ENCODE data around the gene TTI1. TPM values are rescaled to one million over a fixed set of nuclear protein-coding genes. Genes with fewer than 3 reads are reported as not detected.

TTI1 gene
- total RNA-seq, 1 donor from 2014 or later = 22.4 TPM

DNA sequence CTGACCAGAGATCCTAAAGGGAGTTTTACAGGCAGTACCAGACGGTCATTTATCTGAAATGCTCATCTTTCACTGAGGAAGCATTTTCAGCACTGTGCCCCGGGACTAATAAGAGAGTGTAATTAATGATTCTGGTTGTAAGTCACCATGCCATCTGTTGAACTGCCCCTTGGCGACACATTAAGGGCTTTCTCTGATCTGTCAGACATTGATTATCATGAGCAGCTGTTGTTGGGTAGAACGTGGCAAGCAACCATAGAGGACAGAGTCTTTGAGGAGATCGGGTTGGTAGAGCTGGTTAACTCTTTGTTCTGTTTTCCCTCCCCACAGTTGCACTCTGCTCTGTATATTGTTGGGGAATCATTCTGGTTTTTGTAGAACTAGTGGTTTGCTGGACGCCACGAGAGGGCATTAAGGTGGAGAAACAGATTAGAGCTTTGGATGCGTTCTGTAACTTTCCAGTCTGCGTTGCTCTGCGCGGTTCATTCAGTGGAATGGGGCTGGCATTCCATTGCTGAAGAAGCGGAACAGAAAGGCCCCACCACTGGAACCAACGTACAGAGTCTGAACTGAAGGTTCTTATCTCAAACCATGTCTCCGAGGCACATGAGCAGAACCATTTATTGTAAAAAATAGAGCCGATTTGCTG lies 34.6 kb upstream of the TTI1 start:
- peak overlapping the region; percentile 57 to 65 (median 62) for H3K9ac ChIP-seq (ENCODE audit: low read depth in 1 of 3, low read length in 3 of 3)
- H3K27me3 ChIP-seq (ENCODE audit: control insufficient read depth in 3 of 3, insufficient read depth in 3 of 3, low read length in 3 of 3) = no peaks in the 10 kb centered on the region
- H3K4me3 ChIP-seq (ENCODE audit: low read length in 3 of 3) = peak overlapping the region; percentile 10 to 44 (median 41)
- H3K9me3 ChIP-seq (ENCODE audit: control insufficient read depth in 3 of 3, low read length in 3 of 3) = no peaks in the 10 kb centered on the region
- peaks cover 19 to 40% (median 26%) of the 10 kb centered on the region in 3 donors for H3K36me3 ChIP-seq (ENCODE audit: control insufficient read depth in 3 of 3, insufficient read depth in 3 of 3, low read length in 3 of 3)
- peak overlapping the region; percentile 94 for H3K27ac ChIP-seq (ENCODE audit: low read depth, low read length)
- peaks cover 10 to 19% (median 17%) of the 10 kb centered on the region in 3 donors for H3K4me1 ChIP-seq (ENCODE audit: control insufficient read depth in 3 of 3, insufficient read depth in 3 of 3, low read length in 3 of 3)

- no peaks in the 10 kb centered on the region for H3K27me3 ChIP-seq (ENCODE audit: control insufficient read depth in 3 of 3, insufficient read depth in 3 of 3, low read length in 3 of 3)
- peaks cover 10 to 16% (median 14%) of the 10 kb centered on the region in 3 donors for H3K4me1 ChIP-seq (ENCODE audit: control insufficient read depth in 3 of 3, insufficient read depth in 3 of 3, low read length in 3 of 3)
- H3K9ac ChIP-seq (ENCODE audit: low read depth in 1 of 3, low read length in 3 of 3) = peak overlapping the region; percentile 57 to 65 (median 62)
- peak overlapping the region in 2 of 3 donors; percentile 41 to 44 for H3K4me3 ChIP-seq (ENCODE audit: low read length in 3 of 3)
- H3K27ac ChIP-seq (ENCODE audit: low read depth, low read length) = peak overlapping the region; percentile 94
- peaks cover 23 to 46% (median 30%) of the 10 kb centered on the region in 3 donors for H3K36me3 ChIP-seq (ENCODE audit: control insufficient read depth in 3 of 3, insufficient read depth in 3 of 3, low read length in 3 of 3)
- H3K9me3 ChIP-seq (ENCODE audit: control insufficient read depth in 3 of 3, low read length in 3 of 3) = no peaks in the 10 kb centered on the region
These were observed 33.9 kb upstream of the TTI1 start for GRCh38 chr20:38066969-38067716.

- no peaks in the 10 kb centered on the region for H3K27me3 ChIP-seq (ENCODE audit: control insufficient read depth in 3 of 3, insufficient read depth in 3 of 3, low read length in 3 of 3)
- peaks cover 10 to 16% (median 14%) of the 10 kb centered on the region in 3 donors for H3K4me1 ChIP-seq (ENCODE audit: control insufficient read depth in 3 of 3, insufficient read depth in 3 of 3, low read length in 3 of 3)
- no peak overlapping the region for H3K4me3 ChIP-seq (ENCODE audit: low read length in 3 of 3)
- H3K36me3 ChIP-seq (ENCODE audit: control insufficient read depth in 3 of 3, insufficient read depth in 3 of 3, low read length in 3 of 3) = peaks cover 24 to 45% (median 34%) of the 10 kb centered on the region in 3 donors
- no peak overlapping the region for H3K9ac ChIP-seq (ENCODE audit: low read depth in 1 of 3, low read length in 3 of 3)
- H3K9me3 ChIP-seq (ENCODE audit: control insufficient read depth in 3 of 3, low read length in 3 of 3) = no peaks in the 10 kb centered on the region
- H3K27ac ChIP-seq (ENCODE audit: low read depth, low read length) = peak overlapping the region; percentile 94
These were observed 32.6 kb upstream of the TTI1 start for GRCh38 chr20:38065764-38066375.

DNA sequence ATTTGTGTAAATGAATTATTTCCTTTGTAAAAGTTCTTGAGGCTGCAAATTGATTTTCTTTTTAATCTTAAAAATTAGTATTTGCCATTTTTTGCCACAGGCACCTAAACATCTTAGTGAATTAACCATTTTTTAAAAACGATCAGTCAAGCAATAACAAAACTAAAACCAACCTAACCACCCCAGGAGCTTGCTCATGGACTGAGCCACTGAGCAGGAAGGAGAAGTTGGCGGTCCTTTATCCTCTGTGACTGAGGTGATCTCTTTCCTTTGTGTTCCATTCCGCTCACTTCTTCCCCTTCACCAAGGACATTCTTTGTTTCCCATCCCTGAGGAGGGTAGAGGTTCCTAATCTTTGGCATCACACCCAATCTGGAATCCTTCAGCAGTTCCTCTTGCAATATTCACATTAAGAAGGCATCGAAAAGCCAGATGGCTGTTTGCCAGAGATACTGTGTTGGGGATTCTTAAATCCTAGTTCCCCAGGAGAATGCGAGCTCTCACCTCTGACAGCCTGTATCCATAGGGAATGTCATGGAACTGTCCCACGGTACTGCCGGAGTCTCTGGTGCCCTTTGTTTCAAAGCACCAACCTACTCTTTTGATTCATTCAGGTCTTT lies 30.8 kb upstream of the TTI1 start:
- no peak overlapping the region for H3K27ac ChIP-seq (ENCODE audit: low read depth, low read length)
- H3K9ac ChIP-seq (ENCODE audit: low read depth in 1 of 3, low read length in 3 of 3) = no peak overlapping the region
- peaks cover 20 to 51% (median 33%) of the 10 kb centered on the region in 3 donors for H3K36me3 ChIP-seq (ENCODE audit: control insufficient read depth in 3 of 3, insufficient read depth in 3 of 3, low read length in 3 of 3)
- H3K4me3 ChIP-seq (ENCODE audit: low read length in 3 of 3) = no peak overlapping the region
- H3K27me3 ChIP-seq (ENCODE audit: control insufficient read depth in 3 of 3, insufficient read depth in 3 of 3, low read length in 3 of 3) = no peaks in the 10 kb centered on the region
- H3K4me1 ChIP-seq (ENCODE audit: control insufficient read depth in 3 of 3, insufficient read depth in 3 of 3, low read length in 3 of 3) = peaks cover 10 to 16% (median 14%) of the 10 kb centered on the region in 3 donors
- no peaks in the 10 kb centered on the region for H3K9me3 ChIP-seq (ENCODE audit: control insufficient read depth in 3 of 3, low read length in 3 of 3)

DNA sequence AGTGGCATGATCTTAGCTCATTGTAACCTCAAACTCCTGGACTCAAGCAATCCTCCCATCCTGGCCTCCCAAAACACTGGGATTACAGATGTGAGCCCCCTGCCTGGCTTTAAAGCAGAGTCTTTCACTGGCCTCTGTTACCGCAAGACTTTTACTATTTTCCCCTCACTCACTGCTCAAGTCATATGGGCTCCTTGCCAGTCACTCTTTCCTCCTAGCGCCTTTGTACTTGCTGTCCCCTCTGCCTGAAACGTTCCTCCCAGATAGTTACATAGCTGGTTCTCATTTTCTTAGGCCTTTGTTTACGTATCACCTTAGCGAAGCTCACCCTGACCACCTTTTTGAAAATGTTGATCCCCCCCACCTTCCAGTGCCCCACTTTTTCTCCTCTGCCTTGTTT lies 29.6 kb upstream of the TTI1 start:
- H3K9me3 ChIP-seq (ENCODE audit: control insufficient read depth in 3 of 3, low read length in 3 of 3) = no peaks in the 10 kb centered on the region
- H3K27ac ChIP-seq (ENCODE audit: low read depth, low read length) = no peak overlapping the region
- H3K4me1 ChIP-seq (ENCODE audit: control insufficient read depth in 3 of 3, insufficient read depth in 3 of 3, low read length in 3 of 3) = peaks cover 10 to 12% (median 12%) of the 10 kb centered on the region in 3 donors
- H3K27me3 ChIP-seq (ENCODE audit: control insufficient read depth in 3 of 3, insufficient read depth in 3 of 3, low read length in 3 of 3) = no peaks in the 10 kb centered on the region
- H3K36me3 ChIP-seq (ENCODE audit: control insufficient read depth in 3 of 3, insufficient read depth in 3 of 3, low read length in 3 of 3) = peaks cover 25 to 51% (median 40%) of the 10 kb centered on the region in 3 donors
- no peak overlapping the region for H3K4me3 ChIP-seq (ENCODE audit: low read length in 3 of 3)
- no peak overlapping the region for H3K9ac ChIP-seq (ENCODE audit: low read depth in 1 of 3, low read length in 3 of 3)

DNA sequence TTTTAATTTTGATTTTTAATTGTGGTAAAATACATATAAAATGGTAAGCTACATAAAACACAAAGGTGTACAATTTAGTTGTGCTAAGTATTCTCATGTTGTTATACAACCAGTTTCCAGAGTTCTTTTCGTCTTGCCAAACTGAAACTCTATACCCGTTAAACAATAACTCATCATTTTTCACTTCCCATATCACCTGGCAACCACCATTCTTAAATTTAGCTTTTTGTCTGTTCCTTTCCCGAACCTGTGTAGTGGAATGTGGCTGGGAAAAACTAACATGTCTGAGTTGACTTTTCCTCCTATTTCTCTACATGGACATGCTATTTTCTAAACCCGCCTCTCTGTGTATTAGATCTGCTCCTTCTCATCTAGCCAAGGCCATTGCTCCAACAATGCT lies 27.9 kb upstream of the TTI1 start:
- Histone ChIP-seq H3K27me3 (ENCODE audit: control insufficient read depth in 3 of 3, insufficient read depth in 3 of 3, low read length in 3 of 3) (no peaks in the 10 kb centered on the region), H3K27ac (ENCODE audit: low read depth, low read length) (no peak overlapping the region), H3K9ac (ENCODE audit: low read depth in 1 of 3, low read length in 3 of 3) (no peak overlapping the region), H3K4me1 (ENCODE audit: control insufficient read depth in 3 of 3, insufficient read depth in 3 of 3, low read length in 3 of 3) (peaks cover 0 to 10% (median 2%) of the 10 kb centered on the region in 3 donors), H3K9me3 (ENCODE audit: control insufficient read depth in 3 of 3, low read length in 3 of 3) (no peaks in the 10 kb centered on the region), H3K36me3 (ENCODE audit: control insufficient read depth in 3 of 3, insufficient read depth in 3 of 3, low read length in 3 of 3) (peaks cover 26 to 54% (median 40%) of the 10 kb centered on the region in 3 donors), H3K4me3 (ENCODE audit: low read length in 3 of 3) (no peak overlapping the region)

DNA sequence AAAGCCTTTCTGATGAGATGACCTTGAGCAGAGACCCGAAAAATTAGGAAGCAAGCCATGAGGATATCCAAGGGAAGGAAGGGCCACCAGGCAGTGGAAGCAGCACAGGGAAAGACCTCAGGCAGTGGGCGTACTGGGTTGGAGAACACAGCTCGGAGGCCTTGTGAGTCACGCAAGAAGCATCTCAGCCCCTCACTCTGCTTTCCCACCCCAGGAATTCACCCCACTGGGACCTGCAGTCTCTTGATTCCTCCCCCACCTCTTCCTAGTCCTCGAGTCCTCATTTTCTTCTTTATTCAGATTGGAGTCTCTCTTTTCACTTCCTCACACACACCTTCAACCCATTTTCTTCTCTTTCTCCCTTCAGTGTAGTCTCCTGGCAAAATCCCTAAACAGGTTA lies 27.3 kb upstream of the TTI1 start:
- peaks cover 26 to 52% (median 37%) of the 10 kb centered on the region in 3 donors for H3K36me3 ChIP-seq (ENCODE audit: control insufficient read depth in 3 of 3, insufficient read depth in 3 of 3, low read length in 3 of 3)
- no peak overlapping the region for H3K27ac ChIP-seq (ENCODE audit: low read depth, low read length)
- H3K9ac ChIP-seq (ENCODE audit: low read depth in 1 of 3, low read length in 3 of 3) = no peak overlapping the region

GRCh38 chr20:38059832-38060231 lies 26.6 kb upstream of the TTI1 start:
- Histone ChIP-seq H3K9ac (ENCODE audit: low read depth in 1 of 3, low read length in 3 of 3) (no peak overlapping the region), H3K4me3 (ENCODE audit: low read length in 3 of 3) (no peak overlapping the region), H3K27ac (ENCODE audit: low read depth, low read length) (no peak overlapping the region), H3K4me1 (ENCODE audit: control insufficient read depth in 3 of 3, insufficient read depth in 3 of 3, low read length in 3 of 3) (peaks cover 0 to 2% (median 0%) of the 10 kb centered on the region in 3 donors), H3K9me3 (ENCODE audit: control insufficient read depth in 3 of 3, low read length in 3 of 3) (no peaks in the 10 kb centered on the region), H3K27me3 (ENCODE audit: control insufficient read depth in 3 of 3, insufficient read depth in 3 of 3, low read length in 3 of 3) (no peaks in the 10 kb centered on the region), H3K36me3 (ENCODE audit: control insufficient read depth in 3 of 3, insufficient read depth in 3 of 3, low read length in 3 of 3) (peaks cover 26 to 49% (median 37%) of the 10 kb centered on the region in 3 donors)

More for the DNA sequence above, 27.3 kb upstream of the TTI1 start:
- H3K9me3 ChIP-seq (ENCODE audit: control insufficient read depth in 3 of 3, low read length in 3 of 3) = no peaks in the 10 kb centered on the region
- H3K4me1 ChIP-seq (ENCODE audit: control insufficient read depth in 3 of 3, insufficient read depth in 3 of 3, low read length in 3 of 3) = peaks cover 0 to 5% (median 2%) of the 10 kb centered on the region in 3 donors
- no peak overlapping the region for H3K4me3 ChIP-seq (ENCODE audit: low read length in 3 of 3)
- H3K27me3 ChIP-seq (ENCODE audit: control insufficient read depth in 3 of 3, insufficient read depth in 3 of 3, low read length in 3 of 3) = no peaks in the 10 kb centered on the region

GRCh38 chr20:38057351-38057972 lies 24.2 kb upstream of the TTI1 start:
- no peaks in the 10 kb centered on the region for H3K27me3 ChIP-seq (ENCODE audit: control insufficient read depth in 3 of 3, insufficient read depth in 3 of 3, low read length in 3 of 3)
- H3K4me3 ChIP-seq (ENCODE audit: low read length in 3 of 3) = no peak overlapping the region
- no peaks in the 10 kb centered on the region for H3K9me3 ChIP-seq (ENCODE audit: control insufficient read depth in 3 of 3, low read length in 3 of 3)
- no peak overlapping the region for H3K9ac ChIP-seq (ENCODE audit: low read depth in 1 of 3, low read length in 3 of 3)
- peaks cover 0 to 7% (median 5%) of the 10 kb centered on the region in 3 donors for H3K4me1 ChIP-seq (ENCODE audit: control insufficient read depth in 3 of 3, insufficient read depth in 3 of 3, low read length in 3 of 3)
- H3K36me3 ChIP-seq (ENCODE audit: control insufficient read depth in 3 of 3, insufficient read depth in 3 of 3, low read length in 3 of 3) = peaks cover 24 to 39% (median 27%) of the 10 kb centered on the region in 3 donors
- H3K27ac ChIP-seq (ENCODE audit: low read depth, low read length) = no peak overlapping the region
